HG03103 (cell line): ENCODE results near the gene NUP214.

ENCODE experiments used
- ATAC-seq: cut with Tn5 transposase; IDR thresholded peaks from one replicate; pipeline ENCODE4 v1.9.1; 2021; ENCODE audit warnings: low read depth; ENCODE audit not compliant: unreplicated experiment

Gene NUP214

GRCh38 chr9:131125288-131126058 lies at the start of gene NUP214:
NUP214 (plus strand) TSS chr9:131125586; CDS start chr9:131125705, 119 bp downstream.
- ATAC-seq: peak; percentile 95

- ATAC-seq: no peak
Measured at GRCh38 chr9:131076347-131077195, 48.8 kb upstream of the NUP214 start.

GRCh38 chr9:131078427-131079366 lies 46.7 kb upstream of the NUP214 start:
- no peak for ATAC-seq

GRCh38 chr9:131080589-131080988 lies 44.8 kb upstream of the NUP214 start:
- no peak for ATAC-seq

GRCh38 chr9:131081868-131082267 lies 43.5 kb upstream of the NUP214 start:
- ATAC-seq: no peak

GRCh38 chr9:131082774-131083512 lies 42.4 kb upstream of the NUP214 start:
- no peak for ATAC-seq

- no peak for ATAC-seq
Measured at GRCh38 chr9:131084661-131085369, 40.6 kb upstream of the NUP214 start.

- no peak for ATAC-seq
Measured at GRCh38 chr9:131085370-131086122, 39.8 kb upstream of the NUP214 start.

- ATAC-seq: no peak
Measured at GRCh38 chr9:131087354-131087893, 38.0 kb upstream of the NUP214 start.

GRCh38 chr9:131090025-131090787 lies 35.2 kb upstream of the NUP214 start:
- ATAC-seq: no peak

GRCh38 chr9:131091352-131091992 lies 33.9 kb upstream of the NUP214 start:
- no peak for ATAC-seq

- ATAC-seq: no peak
Measured at GRCh38 chr9:131092030-131092429, 33.4 kb upstream of the NUP214 start.

GRCh38 chr9:131092548-131093440 lies 32.6 kb upstream of the NUP214 start:
- no peak for ATAC-seq

GRCh38 chr9:131094015-131094414 lies 31.4 kb upstream of the NUP214 start:
- no peak for ATAC-seq

GRCh38 chr9:131094622-131095021 lies 30.8 kb upstream of the NUP214 start:
- no peak for ATAC-seq

GRCh38 chr9:131095666-131096268 lies 29.6 kb upstream of the NUP214 start:
- ATAC-seq: no peak
